NOMO-1 treated with dmso at 0.1 percent for 144 hours (cell line): ENCODE data around the gene GAL.

Experiments
- DNase-seq: peaks from one replicate; lab custom pipeline; 2025; ENCODE audit not compliant: unreplicated experiment; lab: John Stamatoyannopoulos, UW

The GAL gene

DNA sequence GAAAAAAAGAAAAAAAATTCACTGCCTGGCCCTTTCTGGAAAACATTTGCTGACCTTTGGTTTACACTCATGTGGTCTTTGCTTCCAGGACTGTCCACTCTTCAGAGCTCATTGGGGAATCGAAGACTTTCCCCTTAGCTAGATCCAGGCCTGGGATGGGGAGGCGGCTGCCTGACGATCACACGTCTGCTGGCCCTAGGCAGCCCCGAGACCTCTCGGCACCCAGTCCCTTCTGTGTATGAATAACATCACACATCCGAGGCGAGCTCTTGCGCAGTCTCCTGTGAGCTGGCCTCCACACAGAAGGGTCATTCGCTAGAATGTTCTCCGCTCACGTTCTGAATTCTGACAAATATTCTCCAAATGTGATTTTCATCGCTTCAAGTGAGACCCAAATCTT lies 25.7 kb upstream of the GAL start:
- DNase-seq: no peak

DNA sequence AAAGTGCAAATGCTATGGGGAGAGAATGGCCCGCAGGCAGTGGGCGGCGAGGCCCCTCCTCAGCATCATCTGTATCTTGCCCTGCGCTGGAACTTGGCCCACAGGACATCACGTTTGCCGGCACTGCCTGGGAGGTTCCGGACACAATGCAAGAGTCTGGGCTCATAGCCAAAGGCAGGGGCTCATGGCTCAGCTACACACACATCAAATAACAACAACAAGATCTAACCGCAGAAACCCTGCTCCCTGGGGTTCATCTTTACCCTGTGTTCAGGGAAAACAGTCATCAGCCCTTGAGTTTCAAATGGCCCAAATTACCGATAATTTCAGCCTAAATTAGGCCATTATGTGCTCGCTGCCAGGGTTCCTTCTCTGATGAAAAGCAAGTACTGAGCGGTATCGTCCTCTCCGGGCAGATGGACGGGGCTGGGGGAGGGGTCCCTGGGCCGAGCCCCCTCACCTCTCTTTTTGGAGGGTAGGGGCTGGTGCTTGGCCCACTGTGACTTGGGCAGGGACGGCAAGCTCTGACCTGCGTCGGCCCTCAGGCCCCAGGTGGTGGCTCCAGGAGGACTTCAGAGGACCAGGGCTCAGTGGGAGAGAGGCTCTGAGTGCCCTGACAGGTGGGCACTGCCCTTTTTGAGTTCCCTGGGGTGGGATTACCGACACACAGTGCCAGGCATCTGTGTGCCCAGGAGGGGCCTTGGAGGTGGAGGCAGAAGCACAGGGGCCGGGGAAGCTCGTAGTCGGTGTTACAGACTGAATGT lies 25.0 kb upstream of the GAL start:
- DNase-seq: no peak

DNA sequence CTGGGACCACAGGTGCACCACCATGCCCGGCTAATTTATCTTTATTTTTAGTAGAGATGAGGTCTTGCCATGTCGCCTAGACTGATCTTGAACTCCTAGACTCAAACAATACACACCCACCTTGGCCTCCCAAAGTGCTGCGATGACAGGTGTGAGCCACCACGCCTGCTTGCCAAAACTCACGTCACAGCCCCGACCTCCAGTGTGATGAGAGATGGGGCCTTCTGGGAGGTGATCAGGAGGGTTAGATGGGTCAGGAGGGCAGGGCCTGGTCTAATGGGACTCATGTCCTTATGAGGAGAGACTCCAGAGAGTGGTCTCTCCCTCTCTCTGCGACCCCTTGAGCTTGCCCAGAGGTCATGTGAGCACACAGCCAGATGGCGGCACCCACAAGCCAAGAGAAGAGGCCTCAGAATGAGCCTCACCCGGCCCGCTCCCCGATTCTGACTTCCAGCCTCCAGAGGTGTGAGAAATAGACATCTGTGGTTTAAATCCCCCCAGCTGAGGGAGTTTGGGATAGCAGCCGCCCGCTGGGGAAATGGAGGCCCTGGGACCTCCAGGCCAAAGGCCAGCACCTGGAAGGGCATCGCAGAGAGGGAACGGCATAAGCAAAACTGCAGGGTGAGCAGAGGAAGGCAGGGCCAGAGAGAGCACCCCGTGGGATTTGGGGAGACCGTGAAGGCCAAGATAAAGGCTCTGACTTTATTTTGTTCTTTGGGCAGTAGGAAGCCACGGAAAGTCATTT lies 24.1 kb upstream of the GAL start:
- no peak for DNase-seq

DNA sequence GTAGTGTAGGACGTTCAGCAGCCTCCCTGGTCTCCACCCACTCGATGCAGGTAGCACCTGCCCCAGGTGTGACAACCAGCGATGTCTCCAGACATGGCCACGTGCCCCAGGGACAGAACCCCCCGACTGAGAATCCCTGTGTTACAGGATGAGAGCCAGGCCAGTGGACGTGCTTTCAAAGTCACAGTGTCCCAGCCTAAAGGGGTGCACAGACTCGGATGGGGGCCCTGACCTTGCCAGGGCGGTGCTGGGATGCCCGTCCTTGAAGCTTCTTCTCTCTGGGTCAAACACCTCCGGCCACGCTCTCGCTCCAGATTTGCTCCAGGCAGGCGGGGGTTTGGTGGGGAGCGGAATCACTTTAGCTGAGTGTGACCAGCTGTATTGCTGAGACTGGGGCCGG lies 23.3 kb upstream of the GAL start:
- no peak for DNase-seq

DNA sequence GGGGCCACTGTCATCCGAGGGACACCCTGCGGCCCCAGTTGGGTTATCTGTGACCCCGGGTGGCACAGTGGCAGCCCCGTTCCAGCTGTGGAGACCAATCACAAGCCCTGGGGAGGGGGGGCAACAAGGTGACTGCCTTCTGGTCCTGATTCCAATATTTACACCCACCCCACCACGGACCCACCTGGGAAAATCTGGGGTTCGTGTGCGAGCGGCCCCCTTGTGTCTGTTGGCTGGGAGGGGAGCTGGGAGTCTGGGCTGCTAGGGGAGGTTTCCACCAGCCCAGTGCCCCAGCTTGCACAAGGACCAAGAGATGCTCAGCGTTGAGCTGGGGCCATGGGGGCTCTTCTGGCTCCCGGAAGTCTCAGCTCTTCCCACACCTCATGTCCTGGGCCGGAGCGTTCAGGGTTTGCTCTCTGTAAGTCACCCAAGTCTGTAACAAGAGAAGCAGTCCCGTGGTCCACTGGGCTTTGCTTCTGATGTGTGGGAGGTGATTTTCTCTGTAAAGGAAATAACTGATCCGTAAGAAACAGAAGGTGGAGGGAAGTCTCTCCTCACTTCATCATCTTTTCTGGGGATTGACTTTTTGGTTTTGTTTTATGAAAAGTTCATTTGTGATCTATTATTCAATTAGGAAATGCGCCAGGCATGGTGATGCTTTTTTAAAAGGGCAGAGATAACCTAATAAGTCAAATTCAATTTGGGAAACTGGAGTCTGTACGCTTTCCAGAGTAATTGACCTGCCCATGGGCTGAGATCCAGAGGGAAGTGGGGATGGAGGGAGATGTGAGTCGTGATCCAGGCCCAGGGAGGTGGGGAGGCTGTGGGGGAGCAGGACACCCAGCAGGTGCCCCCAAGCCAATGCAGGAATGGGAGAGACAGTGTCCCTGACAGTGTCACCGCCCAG lies 22.4 kb upstream of the GAL start:
- DNase-seq: no peak

DNA sequence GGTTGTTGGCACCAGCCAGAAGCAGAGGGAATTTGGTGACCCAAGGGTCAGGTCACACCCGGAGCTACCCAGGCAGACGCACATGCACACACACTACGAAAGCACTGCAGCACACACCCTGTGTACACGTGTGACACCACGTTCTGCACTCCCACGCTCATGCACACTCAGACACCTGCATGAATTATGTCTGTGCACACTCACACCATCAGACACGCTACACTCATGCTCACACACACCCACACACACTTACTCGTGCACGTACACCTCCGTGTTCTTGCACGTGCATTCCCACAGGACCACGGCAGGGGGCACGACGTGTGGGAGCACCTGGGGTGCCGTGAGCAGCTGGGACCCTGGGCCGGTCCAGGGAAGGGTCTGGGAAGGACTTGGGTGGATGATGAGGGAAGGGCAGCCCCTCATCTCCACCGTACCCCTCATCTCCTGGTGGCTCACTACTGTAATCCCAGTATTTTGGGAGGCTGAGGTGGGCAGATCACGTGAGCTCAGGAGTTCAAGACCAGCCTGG lies 20.8 kb upstream of the GAL start:
- no peak for DNase-seq

DNA sequence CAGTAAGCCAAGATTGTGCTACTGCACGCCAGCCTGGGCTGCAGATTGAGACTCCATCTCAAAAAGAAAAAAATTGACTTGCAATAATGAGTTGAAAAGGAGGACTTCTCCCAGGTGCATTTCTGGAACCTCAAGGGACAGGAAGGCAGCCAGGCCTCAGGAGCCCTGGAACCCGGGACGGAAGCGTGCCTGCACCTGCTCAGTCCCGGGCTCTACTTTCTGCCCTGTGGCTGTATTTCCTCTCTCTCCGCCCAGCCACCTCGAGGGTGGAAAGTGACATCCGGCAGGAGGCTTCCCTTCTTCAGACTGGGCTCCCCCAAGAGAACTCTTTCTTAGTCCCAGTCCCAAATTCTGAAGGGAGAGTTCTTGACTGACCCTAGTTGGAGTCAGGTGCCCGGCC lies 20.2 kb upstream of the GAL start:
- no peak for DNase-seq

DNA sequence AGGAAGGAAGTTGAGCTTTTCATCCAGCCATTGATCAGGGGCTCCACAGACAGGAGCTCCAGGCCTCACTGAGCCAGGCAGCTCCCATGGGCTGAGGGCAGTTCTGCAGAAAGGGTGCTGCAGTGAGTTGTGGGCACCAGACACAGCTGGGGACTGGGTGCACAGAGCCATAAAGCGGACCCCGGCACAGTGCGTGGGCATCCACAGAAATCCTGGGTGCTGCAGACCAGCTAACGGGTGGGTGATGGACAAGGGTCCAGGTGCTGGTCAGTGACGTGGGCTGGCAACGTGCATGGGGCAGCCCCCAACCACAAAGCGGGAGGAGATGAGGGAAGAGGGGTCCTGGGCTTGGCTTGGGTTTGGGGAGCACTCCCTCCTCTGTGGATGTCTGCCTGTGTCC lies 19.4 kb upstream of the GAL start:
- DNase-seq: no peak

DNA sequence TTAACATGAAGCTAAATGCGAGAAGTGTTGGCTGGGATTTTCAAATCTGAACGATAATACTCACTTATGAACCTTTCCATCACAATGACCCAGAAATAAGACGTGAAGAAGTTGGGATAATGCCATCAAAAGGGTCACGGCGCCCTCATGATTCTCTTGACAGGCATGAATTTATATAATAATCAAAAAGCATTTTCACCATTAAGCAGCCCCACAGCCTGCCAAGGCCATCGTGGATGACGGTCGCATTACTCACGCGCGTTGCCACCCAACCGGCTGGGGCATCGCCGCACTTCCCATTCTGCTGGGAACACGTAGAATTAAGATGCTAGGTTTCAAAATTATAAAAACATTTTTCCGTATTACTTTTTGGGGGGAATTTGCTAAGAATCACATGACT lies 18.9 kb upstream of the GAL start:
- DNase-seq: no peak

DNA sequence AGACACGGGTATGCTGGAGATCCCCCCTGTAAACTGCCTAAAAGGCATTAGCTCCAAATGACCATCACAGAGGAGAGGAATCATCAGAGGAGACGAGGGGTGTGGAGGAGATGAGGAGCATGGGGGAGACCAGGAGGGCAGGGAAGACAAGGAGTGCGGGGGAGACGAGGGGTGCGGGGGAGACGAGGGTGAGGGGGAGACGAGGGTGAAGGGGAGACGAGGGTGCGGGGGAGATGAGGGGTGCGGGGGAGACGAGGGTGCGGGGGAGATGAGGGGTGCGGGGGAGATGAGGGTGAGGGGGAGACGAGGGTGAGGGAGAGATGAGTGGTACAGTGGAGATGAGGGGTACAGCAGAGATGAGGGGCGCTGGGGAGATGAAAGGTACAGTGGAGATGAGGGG lies 17.5 kb upstream of the GAL start:
- DNase-seq: no peak

DNA sequence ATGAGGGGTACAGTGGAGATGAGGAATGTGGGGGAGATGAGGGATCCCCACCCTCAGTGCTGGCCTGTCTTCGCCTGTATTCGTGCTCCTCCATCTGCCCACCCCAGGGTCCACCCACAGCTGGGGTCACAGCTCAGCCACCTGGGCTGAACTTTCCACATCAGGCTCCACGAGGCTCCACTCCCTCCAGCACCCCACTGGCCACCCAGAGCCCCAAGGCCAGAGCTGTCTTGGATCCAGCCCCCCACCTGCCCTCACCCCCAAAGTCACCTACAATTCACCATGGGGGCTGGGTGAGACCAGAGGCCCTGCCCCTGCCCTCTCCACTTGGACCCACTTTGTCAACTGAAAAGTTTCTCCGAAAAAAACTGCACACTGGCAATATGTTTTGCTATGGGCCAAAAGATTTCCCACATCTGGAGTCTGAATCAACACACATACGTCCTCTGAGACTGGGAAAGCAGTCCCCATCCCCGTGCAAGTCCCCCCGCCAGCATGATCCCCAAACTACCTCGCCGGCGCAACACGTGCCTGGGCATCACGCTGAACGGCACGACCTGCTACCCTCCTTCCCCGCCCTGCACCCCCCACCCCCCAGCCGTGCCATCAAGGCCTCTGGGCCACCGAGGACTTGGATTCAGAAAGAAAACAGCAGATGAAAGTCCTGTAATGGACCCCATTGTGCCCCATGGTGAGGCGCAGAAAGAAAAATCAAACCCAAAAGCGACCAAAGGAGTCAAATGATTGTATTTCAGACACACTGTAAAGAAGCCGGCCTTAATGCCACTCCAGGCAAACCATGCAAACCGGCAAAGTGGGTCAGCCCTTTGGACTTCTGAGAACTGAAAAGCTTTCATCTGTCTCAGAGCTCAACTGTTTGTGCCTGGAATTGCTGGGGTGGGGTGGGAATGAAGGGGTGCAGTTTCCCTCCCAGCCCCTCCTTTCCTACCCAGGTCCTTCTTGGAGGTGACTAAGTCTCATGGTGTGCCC lies 16.5 kb upstream of the GAL start:
- no peak for DNase-seq

DNA sequence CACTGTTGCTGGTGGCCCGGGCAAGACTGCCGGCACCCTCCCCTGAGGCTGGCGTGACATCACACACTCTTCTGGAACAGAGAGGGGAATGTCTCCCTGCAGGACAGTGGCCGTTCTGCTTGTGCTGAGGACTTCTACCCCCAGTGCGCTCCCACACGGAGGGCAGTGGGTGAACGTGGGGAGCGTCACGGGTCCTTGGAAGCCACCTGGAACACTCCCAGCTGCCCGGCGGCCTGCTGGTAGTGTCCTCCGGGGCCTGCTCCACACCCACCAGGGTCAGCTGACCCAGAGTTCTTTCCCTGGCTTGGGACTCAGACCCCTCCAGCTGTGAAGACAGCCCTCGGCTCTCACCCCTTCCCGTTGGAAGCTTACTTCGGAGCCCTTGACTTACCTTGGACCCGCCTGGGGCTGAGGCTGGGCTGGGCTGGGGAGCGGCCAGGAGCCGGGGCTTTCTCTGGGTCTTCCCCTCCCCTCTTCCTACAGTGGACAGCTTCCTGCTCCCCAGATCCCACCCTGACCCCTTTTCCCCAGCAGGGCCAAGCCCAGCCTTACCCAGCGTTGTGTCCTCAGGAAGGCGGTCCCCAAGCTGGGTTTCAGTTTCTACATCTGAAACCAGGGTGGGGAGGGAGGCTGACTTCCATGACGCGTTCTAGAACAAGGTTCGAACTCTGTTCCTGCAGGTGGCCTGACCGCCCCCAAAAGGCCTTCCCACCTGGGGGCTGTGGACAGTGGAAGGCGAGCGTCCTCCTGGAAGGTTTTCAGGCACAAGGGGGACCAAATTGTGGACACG lies 14.8 kb upstream of the GAL start:
- no peak for DNase-seq

DNA sequence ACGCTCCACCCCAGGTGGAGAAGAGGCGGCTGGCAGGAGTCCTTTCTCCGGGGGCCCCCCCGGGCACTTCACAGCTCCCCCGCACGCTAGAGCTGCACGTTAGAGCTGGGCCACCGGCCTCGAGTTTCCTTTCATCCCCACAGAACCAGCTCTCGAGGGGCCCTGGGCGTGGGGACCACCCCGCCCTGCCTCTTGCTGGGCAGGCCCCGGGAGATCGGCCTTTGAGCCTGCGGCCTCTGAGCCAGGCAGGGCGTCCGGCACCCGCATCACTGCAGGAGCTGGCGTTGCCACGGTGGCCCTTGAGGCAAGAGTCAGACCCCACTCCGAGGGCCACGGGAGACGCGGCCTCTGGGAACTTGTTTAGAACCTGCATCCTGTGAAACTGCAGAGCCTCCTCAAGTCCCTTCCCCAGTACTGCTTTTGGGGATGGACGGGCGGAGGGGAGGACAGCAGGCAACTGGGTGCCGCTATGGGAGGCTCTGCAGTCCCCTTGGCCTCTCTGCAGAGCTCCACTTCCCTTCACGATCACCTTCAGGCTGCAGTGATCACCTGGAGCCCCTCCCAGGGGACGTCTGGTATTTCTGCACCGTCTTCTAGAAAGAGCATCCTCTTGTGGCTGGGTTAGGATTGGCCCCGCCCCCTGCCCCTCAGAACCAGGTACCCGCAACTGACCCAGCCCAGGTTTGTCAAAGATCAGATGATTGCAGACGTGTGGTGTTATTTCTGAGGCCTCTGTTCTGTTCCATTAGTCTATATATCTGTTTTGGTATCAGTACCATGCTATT lies 13.9 kb upstream of the GAL start:
- no peak for DNase-seq

DNA sequence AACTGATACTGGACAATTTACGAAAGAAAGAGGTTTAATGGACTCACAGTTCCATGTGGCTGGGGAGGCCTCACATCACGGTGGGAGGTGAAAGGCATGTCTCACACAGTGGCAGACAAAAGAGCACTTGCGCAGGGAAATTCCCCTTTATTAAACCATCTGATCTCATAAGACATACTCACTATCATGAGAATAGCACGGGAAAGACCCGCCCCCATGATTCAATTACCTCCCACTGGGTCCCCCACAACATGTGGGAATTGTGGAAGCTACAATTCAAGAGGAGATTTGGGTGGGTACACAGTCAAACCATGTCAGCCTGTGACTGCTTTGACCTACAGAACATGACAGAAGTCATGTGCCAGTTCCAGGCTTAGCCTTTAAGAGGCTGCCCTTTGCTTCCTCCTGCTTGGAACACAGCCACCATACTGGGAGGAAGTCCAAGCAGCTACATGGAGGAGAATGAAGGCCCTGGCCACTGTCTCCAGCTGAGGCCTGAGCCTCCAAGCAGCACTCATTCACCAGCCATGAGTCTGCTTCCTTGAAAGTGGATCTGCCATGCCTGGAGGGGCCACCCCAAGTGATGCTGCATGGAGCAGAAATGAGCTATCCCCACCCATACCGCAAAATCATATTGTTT lies 10.9 kb upstream of the GAL start:
- no peak for DNase-seq

DNA sequence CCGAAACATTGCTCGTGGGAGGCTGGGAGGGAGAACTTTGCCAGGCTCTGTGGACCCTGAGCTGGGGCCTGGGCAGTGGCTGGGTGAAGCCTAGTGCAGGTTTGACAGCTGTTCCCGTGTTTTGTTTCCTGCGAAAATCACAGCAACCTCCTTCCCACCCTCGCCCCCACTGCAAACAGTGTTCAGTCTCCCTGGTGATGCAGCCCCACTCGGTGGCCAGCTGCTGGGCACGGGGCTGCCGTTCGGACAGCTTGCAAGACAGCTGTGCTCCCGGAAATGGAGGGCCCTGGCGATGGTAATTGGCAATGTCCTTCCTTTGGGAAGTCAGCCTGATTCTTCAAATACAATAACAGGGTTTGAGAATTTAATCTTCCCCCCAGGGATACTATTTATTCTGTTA lies 10.4 kb upstream of the GAL start:
- DNase-seq: no peak

DNA sequence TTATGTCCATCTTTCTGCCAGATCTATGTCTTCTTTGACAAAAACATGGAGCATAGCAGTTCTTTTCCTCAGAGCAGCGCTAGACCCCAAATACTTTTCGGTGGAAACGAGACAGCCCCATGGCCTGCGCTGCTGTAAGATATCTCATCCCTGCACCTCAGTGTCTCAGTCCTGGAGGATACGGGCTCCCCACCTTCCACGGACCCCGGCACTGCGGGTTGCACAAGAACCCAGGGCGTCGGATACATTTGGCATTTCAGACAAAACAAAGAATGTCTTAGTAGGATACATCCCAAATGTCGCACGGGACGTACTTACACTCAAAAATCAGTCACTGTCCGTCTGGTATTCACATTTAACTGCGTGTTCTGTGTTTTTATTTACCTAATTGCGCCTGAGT lies 9.9 kb upstream of the GAL start:
- no peak for DNase-seq

DNA sequence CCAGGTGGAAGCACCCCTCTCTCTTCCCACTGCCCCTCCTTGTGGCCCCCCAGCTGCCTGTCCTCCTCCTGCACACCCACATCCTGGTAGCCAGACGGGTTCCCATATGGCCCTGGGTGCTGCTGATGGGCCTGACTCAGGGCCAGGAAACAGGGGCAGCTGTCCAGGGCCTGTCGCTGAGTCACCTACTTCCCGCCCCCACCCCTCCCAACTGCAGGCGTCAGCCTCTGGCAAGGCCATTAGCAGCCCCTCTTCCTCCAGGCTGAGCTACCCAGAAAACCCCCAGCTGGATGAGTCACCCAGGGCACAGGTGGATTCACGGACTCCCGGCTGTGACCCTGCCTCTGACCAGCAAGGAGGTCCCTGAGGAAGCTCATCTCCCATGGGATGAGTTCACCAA lies 6.9 kb upstream of the GAL start:
- no peak for DNase-seq

DNA sequence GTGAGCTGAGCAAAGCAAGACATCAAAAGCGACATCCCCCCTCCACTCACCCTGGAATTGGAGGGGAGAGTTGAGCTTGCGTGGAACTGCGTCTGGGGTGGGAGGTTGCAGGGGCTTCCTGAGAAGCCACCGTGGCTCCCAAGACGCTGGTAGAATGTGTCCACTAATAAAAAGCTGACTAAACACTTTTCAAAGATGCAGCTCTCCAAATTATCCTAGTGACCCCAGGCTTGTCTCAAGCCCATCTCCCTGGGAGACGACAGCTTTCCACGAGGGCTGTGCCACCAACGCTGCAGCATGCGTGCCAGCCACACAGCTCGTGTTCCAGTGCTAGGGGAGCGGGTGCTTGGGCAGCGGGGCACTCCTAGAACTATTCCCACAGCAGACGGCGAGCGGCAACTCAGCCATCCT lies 6.3 kb upstream of the GAL start:
- DNase-seq: no peak
